Choroid plexus epithelial cell (primary cell): ENCODE results near the gene GMEB2.
"Not testable (repeated sequence)": the region's sequence is repeated elsewhere in the genome, so short reads cannot be mapped to it uniquely, and the experiment has no call there.

Experiments used
- DNase-seq: peaks from one replicate; pipeline ENCODE4 v3.0.0-alpha.2; 2010; ENCODE audit warnings: low read depth
- H3K4me3 ChIP-seq: 2 replicates; pipeline ENCODE4 v1.5.1; 2011; ENCODE audit warnings: low read depth, mild to moderate bottlenecking, control low read depth, low read length, moderate library complexity
- TF ChIP-seq, protein P1 (sequence below): conservative IDR thresholded peaks from 2 replicates; pipeline ENCODE4 v1.5.1; 2011; ENCODE audit warnings: low read depth, mild to moderate bottlenecking, control low read depth, inconsistent platforms, low read length, moderate library complexity

Gene GMEB2

DNA sequence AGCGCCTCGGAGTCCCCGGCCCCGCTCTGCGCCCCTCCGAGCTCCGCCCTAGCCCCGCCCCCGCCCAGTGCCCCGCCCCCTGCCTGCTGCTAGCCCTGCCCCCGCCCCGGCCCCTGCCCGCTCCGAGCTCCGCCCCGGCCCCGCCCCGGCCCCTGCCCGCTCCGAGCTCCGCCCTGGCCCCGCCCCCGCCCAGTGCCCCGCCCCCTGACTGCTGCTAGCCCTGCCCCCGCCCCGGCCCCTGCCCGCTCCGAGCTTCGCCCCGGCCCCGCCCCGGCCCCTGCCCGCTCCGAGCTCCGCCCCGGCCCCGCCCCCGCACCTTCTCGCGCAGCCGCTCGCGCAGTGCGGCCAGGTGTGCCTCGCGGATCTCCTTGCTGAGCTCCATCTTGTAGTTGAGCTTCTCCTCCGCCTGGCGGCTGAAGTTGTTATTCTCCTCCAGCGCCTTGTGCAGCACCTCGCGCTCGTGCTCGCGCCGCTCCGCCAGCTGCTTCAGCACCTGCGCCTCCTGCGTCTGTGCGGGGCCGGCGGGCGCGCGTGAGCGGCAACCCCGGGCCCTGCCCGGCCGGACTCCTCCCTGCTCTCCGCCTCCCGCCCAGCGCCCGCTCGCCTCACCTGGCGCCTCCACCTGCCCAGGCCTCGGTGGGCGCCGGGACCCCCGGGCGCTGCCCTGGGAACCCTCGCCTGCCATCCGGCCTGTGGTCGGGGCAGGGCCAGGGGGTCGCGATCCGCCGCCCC is 15.1 kb upstream of the GMEB2 start:
- TF ChIP-seq, protein P1, sequence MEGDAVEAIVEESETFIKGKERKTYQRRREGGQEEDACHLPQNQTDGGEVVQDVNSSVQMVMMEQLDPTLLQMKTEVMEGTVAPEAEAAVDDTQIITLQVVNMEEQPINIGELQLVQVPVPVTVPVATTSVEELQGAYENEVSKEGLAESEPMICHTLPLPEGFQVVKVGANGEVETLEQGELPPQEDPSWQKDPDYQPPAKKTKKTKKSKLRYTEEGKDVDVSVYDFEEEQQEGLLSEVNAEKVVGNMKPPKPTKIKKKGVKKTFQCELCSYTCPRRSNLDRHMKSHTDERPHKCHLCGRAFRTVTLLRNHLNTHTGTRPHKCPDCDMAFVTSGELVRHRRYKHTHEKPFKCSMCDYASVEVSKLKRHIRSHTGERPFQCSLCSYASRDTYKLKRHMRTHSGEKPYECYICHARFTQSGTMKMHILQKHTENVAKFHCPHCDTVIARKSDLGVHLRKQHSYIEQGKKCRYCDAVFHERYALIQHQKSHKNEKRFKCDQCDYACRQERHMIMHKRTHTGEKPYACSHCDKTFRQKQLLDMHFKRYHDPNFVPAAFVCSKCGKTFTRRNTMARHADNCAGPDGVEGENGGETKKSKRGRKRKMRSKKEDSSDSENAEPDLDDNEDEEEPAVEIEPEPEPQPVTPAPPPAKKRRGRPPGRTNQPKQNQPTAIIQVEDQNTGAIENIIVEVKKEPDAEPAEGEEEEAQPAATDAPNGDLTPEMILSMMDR, result peak; percentile 52
- H3K4me3 ChIP-seq, result peak overlapping the region; percentile 57
- DNase-seq, result peak; percentile 85

DNA sequence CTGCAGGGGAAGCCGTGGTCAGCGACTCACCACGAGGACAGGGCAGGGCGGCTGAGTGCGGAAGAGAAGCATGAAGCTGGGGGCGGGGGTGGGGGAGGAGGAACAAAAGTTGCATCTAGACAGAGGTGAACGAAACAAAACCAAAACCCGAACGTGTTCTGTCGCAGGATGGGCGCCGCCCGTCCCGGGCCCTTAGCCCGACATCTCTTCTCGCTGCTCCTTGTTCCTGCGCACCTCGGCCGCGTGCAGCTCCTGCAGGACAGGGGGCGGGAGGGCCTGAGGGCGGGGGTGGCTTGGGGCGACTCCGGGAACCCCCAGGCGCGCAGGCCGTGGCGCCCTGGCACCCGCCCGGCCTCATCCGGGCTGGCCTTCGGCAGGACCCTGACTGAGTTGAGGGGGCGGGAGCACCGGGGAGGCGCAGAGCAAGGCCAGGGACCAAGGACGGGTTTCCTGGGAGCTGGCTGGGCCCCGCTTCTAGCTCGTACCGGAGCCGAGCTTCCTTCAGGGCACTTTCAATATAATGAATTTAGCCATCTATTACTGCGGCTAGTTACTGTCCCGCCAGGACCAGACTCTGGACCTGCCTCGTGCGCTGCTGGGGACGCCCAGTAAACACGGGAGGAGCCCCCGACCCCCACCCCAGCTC is 14.4 kb upstream of the GMEB2 start:
- peak; percentile 50 for DNase-seq
- H3K4me3 ChIP-seq, result peak overlapping the region; percentile 57
- TF ChIP-seq, protein P1, result no peak

DNA sequence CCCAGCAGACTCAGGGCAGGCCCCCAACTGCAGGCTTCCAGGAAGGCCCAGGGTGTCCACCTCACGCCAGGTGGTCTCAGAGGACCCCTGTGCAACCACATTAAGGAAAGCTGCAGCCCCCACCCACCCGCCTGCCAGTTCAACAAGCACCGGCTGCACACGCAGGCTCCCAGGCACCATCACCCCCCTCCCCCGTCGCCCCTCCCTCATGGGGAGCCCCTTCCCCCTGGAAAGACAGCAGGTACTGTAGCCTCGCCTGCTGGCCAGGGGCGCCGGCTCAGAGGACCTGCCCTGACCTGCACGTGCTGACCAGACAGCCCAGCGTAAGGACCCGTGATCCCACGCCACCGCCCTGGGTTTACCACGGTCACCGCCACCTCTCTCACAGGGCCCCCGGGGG is 13.8 kb upstream of the GMEB2 start:
- not testable (repeated sequence) for DNase-seq, H3K4me3 ChIP-seq

DNA sequence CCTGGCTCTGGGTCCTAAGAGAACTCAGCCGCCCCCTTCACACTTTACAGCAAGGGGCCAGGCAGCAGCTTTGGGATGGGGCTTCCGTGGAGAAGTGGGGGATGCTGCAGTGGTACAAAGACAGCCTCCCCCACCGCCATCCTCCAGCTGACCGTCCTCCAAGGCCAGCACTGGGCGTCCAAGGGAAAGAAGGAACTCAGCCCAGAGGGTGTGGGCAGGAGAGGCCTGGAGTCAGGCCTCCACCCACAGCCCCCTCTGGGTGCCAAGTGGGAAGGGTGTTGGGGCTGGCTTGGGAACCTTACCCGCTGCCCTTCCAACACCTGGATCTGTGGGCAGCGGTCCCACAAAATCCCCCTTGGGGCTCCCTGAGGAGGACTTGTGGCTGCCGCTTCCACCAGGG is 13.2 kb upstream of the GMEB2 start:
- TF ChIP-seq, protein P1, result no peak
- no peak for DNase-seq
- H3K4me3 ChIP-seq, result no peak overlapping the region

DNA sequence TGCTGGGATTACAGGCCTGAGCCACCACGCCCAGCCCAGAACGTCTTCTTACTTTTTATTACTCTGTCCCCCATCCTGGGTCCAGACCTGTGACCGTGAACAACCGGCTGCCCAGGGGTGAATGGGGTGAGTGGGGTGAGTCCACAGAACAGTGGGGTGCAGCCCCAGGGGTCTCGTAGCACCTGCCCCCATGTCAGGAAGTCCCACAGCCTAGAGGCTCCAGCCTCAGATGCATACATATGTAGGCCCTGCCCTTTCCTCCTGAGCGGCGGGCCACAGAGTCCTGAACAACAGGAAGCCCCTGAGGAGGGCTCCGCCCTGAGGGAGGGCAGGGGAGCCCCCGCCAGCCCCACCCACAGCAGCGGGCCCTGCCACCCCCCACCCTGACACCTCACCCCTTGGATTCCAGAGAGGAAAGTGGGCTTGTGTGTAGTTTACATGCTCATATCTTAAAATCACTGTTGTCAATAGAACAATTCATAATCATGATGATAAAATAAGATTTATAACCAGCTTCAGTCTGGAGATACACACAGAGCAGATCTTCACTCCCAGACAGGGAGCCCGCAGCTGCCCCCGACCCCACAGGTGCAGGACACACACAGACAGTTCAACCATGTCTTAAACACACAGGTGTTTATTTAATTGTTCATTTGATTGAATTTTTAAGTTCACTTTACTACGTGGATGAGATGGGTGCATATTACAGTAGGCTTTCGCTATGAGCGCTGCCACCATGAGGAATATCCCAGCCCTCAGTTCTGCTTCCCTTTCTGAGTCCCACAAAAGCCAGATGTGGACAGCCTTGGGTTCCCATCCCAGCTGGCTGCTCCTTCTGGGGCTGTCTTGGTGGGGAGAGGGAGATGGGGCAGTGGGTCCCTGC is 12.4 kb upstream of the GMEB2 start:
- TF ChIP-seq, protein P1, result no peak
- H3K4me3 ChIP-seq, result no peak overlapping the region
- DNase-seq, result no peak

DNA sequence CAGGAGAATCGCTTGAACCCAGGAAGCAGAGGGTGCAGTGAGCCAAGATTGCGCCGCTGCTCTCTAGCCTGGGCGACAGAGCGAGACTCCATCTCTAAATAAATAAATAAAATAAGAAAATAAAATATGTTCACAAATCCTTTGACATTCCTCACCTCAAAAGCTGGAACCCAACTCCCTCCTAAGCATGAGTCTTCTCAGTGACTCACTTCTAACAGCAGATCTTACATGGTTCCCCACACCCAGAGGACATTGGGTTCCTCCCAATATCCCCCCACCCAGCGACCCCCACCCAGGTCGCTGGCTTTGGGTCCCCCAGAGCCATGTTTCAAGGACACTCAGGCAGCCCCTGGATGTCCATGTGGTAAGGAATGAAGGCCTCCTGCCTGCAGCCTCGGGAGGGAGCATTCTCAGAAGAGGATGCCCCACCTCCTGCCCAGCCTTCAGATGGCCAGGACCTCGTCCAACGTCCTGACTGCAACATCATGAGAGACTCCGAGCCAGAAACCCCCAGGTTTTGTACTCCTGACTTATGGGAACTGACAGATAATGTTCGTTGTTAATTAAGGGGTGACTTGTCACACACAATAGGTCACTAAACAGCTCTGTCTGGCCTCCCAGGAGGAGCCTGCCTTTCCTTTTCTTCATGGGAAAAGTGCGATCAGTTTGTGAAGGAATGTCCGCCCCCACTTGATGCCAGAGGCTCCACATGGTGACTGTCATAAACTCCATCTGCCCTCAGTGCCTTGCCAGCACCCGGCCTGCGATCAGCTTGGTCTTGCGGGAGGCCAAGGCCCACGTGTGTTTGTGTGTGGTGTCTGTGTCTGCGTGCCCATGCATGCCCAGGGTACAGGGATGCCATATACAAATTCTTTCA is 10.1 kb upstream of the GMEB2 start:
- no peak for DNase-seq
- no peak overlapping the region for H3K4me3 ChIP-seq
- TF ChIP-seq, protein P1, result no peak
